Measurements from ENCODE around the gene CDK8.
"Not testable (repeated sequence)": the region's sequence is repeated elsewhere in the genome, so short reads cannot be mapped to it uniquely, and the experiment has no call there.

The CDK8 gene

DNA sequence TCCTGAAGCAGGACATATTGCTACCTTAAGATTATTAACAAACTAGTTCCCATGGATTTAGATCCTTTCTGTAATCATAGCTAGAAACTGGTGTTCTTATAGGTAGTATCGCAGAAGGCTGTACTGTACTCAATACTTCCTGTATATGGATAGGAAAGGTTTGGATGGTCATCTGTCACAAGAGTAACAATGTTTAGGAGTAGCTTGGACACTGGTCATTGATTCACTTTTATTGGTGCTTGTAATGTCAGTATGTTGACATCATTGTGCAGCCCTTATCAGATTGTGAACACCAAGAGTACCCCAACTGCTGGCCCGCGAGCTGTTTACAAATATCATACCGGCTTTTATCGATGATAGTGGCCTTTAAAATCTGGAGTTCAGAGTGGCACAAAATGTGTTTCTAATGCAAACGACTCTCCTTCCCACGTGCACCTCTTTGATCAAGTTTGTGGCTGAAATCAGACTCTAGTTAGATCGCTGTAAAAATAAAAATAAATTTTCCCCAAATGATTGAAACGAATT lies 605 bp upstream of the CDK8 start:
- no peak for DNase-seq (ENCODE audit: low read depth)

DNA sequence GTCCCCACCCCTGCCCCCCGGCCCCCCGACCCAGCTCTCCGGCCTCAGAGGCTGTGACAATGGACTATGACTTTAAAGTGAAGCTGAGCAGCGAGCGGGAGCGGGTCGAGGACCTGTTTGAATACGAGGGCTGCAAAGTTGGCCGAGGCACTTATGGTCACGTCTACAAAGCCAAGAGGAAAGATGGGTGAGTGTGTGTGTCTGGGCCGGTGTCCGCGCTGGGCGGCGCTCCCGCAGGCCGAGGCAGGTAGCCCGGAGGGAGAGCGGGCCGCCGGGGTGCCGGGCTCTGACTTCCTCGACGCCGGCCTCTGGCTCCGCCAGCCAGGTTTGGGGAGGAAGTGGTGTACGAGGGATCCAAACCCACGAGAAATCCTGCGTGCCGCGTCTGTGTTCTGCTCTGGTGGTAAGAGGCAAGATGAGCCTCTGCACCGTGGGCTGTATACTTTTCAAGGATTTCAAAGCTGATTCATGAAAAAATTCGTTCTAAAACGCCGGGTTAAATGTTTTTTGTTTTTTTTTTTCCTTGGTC lies 718 bp downstream of the CDK8 start:
- peak; percentile 24 for DNase-seq (ENCODE audit: low read depth)

DNA sequence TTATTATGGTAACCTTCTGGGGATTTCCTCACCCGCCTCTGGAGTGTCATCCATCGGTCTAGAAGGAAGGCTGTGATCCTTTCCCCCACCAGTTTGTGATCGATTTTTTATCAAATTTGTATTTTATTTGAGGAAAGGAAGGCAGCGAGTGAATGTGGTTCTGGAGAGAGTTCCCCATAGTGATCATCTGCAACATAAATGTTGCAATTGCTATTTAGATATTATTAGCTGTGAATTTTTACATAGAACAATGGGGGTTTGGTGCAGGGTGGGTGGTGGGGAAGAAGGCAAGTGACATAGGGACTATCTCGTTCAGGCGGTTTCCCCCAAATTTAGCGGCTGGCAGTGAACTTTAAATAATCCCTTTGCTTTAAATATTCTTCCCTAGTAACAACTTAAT lies 1.2 kb downstream of the CDK8 start:
- no peak for DNase-seq (ENCODE audit: low read depth)

DNA sequence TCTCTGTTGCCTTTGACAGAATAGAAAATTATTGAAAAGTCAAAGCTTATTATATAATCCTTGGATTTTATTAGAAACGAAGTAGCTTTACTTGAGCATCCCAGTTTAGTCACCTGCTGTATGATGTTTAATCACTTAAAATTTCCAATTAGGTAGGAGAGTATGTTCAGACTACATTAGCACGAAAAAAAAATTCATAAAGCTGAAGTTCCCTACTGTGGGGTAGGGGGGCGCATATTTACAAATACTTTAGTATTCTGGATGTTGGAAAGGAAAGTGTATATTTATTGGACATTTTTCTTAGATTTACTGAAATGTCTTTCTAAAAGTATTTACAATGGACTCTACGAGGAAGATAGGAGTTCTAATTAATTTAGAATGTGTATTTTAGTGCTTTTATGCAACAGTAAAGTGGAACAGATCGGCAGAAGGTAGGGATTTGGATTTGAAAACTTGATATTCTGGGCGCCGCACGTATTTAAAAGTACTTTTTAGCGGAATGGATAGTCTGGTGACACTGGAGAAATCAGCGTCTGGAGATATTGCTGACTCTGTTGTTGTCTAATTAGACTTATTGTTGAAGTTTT lies 1.9 kb downstream of the CDK8 start:
- no peak for DNase-seq (ENCODE audit: low read depth)

DNA sequence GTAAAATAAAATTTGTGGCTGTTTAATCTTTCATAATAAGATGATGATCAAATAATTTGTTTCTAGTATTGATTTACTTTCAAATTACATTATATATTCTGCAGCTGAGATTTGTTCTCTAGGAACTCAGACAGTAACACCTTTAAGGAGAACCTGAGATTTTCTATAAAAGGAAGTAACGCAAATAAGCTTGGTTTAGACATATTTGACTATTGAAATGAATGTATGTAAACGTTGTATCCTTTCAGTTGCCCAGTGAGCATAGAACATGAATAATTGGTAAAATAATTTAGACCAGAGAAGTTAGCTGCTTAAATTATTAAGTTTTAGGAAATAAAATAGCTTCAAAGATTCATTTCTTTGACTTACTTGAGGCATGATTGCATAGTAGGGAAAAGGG lies 3.1 kb downstream of the CDK8 start:
- DNase-seq (ENCODE audit: low read depth) = no peak

DNA sequence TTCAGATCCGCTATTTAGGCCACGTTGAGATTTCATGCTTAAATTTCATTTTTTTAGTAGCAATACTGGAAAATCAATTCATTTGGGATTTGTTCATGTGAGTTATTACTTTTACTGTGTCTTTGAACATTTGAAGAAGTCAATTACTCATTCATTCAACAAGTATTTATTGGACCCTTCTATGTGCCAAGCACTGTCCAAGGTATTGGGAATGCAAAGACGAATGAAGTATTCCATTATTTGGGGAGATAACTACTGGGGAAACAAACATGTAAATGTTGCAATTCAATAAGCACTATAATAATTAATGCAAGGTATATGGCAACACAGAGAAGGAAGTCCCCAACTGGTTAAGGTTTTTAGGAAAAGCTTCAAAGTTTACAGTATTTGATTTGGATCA lies 5.7 kb downstream of the CDK8 start:
- DNase-seq (ENCODE audit: low read depth) = no peak

DNA sequence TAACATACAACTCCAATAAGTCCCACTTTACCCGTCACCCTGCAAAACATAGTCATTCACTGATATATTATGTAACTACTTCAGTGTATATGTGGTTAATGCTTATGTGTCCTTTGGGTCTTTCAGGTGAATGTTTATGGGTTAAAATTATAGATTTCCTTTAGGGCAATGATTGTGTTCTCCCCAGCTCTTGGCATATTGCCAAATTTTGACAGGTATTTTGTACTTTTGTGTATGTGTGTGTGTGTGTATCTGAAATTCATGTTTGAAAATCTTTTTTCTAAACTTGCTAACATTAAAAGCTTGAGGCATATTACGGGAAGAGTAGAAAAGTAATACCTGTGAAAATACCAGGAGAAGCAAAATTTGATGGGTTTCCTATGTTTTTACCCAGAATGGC lies 8.2 kb downstream of the CDK8 start:
- no peak for DNase-seq (ENCODE audit: low read depth)

DNA sequence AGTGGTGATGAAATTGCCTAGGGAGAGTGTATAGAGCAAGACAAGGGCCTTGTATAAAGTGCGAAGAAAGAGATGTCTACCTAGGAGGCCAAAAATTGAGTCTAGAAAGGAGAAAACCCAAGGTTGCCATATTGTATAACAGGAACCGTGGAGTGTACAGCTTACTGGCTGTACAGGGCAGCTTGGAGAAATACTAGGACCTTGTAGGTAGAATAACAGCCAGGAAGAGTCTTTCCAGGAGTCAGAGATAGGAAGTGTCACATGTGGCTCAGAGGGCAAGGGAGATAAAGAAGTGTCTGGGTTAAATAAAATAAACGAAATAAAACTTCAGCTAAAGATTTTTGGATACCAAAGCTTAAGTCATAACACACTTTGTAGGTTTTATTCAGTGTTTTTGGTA lies 12.4 kb downstream of the CDK8 start:
- no peak for DNase-seq (ENCODE audit: low read depth)

DNA sequence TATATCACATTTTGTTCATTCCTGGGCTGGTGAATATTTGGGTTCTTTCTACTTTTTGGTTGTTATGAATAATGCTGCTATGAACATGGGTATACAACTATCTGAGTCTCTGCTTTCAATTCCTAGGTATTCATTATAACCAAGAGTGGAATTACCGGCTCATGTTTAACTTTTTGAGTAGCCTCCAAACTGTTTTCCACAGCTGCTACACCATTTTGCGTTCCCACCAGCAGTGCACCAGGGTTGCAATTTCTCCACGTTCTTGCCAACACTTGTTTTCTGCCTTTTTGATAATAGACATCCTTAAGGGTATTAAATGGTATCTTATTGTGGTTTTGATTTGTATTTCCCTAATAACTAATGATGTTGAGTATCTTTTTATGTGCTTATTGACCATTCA lies 16.8 kb downstream of the CDK8 start:
- DNase-seq (ENCODE audit: low read depth) = no peak

DNA sequence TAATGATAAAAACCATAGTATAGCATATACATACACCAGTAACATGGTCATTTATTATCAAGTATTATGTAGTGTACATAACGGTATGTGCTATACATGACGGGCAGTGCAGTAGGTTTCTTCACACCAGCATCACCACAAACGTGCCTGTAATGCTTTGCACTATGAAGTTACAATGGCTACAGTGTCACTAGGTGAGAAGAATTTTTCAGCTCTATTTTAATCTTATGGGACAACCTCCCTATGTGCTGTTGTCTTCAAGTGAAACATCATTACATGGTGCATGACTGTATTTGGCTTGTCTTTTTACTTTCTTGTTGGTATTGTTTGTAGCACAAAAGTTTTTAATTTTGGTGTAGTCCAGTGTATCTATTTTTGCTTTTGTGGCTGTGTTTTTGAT lies 18.7 kb downstream of the CDK8 start:
- DNase-seq (ENCODE audit: low read depth) = no peak

DNA sequence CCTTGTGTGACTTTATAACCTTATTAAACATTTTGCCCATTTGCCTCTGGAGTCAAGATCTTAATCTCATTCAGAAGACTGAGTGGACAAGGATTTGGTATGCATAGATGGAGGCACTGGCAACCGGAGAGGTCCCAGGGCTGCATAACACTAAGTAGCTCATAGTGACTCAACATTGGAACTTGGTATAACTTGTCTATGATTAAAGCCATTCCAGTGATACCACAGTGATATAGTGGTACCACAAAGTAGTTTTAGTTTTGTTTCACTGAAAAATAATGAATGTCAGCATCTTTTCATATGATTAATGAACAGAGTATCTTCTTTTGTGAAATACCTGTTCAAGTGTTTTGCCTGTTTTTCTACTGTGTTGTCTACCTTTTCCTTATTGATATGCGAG lies 26.4 kb downstream of the CDK8 start:
- no peak for DNase-seq (ENCODE audit: low read depth)

DNA sequence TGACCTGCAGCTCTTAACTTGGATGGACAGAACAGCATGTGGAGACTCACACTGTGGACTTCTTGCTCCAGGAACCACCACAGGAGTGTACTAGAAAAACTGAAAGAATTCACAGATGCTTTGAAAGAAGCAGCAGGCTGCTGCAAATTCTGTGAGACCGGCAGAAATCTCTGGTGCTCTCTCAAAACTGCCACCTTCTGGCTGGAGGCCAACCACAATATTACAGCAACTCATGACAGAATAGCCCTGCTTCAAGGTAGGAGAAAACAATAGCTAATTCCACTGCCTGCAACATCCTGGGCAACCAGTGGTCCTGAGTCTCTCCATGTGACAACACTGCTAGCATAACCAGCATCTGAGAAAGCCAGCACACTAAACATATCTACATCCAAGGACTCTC lies 26.9 kb downstream of the CDK8 start:
- no peak for DNase-seq (ENCODE audit: low read depth)

DNA sequence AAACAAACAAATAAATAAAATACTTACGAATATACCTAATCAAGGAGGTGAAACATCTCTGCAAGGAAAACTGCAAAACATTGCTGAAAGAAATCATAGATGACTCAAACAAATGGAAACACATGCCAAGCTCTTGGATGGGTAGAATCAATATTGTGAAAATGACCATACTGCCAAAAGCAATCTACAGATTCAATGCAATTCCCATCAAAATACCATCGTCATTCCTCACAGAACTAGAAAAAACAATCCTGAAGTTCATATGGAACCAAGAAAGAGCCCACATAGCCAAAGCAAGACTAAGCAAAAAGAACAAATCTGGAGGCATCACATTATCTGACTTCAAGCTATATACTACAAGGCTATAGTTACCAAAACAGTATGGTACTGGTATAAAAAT lies 32.0 kb downstream of the CDK8 start:
- not testable (repeated sequence) for DNase-seq (ENCODE audit: low read depth)

DNA sequence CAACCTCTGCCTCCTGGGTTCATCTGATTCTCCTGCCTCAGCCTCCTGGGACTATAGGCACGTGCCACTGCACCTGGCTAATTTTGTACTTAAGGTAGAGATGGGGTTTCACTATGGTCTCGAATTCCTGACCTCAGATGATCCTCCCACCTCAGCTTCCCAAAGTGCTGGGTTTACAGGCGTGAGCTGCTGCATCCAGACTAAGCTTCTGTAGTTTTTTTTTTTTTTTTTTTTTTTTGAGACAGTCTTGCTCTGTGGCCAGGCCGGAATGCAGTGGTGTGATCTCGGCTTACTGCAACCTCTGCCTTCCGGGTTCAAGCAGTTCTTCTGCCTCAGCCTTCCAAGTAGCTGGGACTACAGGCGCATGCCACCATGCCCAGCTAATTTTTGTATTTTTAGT lies 34.9 kb downstream of the CDK8 start:
- not testable (repeated sequence) for DNase-seq (ENCODE audit: low read depth)

DNA sequence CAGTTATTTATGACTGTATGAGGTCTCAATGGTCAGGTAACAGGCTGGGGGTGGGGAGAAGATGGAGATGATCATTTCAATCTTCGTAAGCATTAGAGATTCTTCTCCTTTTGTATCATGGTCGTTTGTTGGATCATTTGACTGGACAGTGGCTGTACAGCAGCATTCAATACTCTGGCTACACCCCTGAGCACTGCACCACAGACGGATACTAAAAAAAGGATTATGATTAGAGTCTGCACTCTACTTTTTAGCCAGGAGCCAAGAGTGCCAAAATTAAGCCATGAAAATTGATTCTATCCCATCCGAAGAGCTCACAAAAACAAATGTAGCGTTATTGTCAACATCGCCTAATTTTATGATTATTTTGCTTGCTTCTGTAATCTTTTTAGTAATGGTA lies 41.9 kb downstream of the CDK8 start:
- no peak for DNase-seq (ENCODE audit: low read depth)

DNA sequence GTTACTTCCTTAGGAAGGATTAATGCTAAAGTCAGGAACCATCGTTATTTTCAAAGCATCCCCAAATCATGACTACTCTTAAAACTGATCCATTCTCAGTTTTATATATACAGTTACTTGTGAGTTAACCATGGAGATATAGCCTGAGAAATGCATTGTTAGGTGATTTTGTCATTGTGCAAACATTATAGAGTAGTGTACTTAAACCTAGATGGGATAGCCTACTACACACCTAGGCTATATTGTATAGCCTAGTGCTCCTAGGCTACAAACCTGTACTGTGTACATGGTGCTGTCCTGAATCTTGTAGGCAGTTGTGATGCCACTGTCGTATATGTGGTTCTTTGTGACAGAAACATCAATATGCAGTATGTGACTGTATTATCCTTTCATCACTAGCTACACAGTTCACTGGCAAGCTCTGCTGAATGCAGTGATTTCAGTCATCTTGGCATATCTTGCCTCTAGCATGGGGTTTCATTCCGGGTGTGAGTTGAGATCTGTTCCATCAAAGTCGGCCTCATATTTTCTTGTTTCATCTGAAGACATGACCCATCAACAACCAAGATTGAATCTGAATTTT lies 45.3 kb downstream of the CDK8 start:
- DNase-seq (ENCODE audit: low read depth) = no peak

DNA sequence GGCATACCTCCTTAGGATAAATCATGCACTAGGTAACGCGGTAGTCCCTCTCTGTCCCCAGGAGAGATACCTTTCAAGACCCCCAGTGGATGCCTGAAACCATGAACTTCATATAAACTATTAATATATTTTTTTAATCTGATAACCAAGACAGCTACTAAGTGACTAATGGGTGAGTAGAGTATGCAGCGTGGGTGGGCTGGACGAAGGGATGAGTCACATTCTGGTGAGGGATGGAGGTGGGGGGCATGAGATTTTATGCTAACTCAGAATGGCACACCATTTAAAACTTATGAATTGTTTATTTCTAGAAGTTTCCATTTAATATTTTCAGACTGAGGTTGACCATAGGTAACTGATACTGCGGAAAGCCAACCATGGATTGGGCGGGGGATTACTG lies 46.2 kb downstream of the CDK8 start:
- DNase-seq (ENCODE audit: low read depth) = peak; percentile 3

DNA sequence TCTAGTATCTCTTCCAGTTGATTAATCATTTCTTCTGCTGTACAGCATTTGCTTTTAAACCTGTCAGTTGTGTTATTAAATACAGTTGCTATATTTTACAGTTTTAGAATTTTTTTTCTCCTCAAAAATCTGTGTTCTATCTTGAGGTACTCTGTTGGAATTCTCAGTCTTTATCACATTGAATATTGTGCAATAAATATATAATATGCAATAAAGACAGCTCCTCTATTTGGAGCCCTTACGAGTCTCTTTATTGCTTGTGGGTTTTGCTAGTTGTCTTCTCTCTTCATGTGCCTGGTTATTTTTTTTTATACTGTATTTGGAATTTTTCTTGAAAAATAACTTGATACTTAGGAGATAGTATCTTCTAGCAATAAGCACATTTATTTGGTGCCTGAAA lies 51.7 kb downstream of the CDK8 start:
- DNase-seq (ENCODE audit: low read depth) = no peak

DNA sequence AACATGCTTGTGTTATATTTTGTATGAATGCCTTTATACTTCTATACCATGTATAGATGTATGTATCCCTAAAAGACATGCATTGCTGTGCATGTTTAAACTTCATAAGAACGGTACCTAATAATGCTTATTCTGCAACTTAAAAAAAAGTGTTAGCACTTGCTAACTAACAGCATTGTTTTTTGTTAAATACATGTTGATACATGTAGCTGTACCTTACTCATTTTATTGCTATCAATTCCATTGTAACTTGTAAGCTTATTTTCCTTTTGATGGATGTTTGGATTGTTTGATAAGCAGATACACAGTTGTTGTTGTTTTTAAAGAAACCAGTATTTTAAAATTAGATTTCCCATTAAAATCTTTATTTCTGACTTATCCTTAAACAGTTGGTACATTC lies 53.8 kb downstream of the CDK8 start:
- DNase-seq (ENCODE audit: low read depth) = no peak

DNA sequence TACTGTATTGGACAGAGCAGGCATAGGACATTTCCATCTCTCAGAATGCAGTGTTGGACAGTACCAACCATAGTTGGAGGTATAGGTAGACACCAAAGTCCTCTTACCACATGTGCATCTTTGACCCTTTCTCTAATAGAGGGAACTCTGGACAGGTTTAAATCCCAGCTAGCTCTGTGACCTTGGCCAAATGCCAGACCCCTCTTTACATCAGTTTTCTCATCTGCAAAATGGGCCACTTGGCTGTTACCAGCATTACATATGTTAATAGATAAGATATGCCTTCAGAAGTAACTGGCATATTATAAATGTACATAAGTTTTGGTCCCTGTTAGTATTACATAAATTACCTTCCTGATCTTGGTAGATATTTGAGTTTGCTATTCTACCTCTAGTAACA lies 54.3 kb downstream of the CDK8 start:
- no peak for DNase-seq (ENCODE audit: low read depth)

DNA sequence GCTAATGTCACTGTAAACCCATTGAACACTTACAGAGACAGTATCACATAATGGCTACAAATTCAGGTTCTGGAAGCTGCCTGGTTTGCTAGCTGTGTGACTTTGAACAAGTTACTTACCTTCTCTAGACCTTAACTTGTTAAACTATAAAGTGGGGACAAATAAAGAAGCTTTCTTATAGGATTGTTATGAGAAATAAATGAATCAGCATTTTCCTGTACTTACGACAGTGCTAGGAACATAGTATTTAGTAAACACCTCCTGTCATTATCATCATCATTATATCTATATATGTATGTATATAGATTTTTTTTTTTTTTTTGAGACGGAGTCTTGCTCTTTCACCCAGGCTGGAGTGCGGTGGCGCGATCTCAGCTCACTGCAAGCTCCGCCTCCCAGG lies 54.9 kb downstream of the CDK8 start:
- no peak for DNase-seq (ENCODE audit: low read depth)

DNA sequence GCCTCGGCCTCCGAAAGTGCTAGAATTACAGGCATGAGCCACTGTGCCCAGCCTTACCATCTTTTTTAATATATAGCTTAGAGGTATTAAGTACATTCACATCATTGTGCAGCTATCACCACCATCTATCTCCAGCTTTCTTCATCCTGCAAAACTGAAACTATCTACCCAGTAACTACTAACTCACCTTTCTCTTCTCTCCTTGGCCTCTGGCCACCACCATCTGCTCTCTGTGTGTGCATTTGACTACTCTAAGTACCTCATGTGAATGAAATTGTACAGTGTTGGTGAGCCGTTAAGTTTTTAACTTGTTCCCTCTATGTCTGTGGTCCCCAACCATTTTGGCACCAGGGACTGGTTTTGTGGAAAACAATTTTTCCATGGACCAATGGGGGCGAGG lies 56.1 kb downstream of the CDK8 start:
- DNase-seq (ENCODE audit: low read depth) = no peak

DNA sequence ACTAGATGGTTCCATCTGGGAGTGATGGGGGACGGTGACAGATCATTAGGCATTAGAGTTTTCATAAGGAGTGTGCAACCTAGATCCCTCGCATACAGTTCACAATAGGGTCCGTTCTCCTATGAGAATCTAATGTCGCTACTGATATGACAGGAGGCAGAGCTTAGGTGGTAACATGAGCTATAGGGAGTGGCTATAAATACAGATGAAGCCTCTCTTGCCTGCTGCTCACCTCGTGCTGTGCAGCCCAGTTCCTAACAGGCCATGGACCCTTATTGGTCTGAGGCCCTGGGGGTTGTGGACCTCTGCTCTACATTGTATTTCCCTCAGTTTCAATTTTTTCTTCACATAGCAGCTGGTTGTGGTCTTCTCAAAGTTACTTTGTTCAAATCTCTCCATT lies 56.5 kb downstream of the CDK8 start:
- no peak for DNase-seq (ENCODE audit: low read depth)

DNA sequence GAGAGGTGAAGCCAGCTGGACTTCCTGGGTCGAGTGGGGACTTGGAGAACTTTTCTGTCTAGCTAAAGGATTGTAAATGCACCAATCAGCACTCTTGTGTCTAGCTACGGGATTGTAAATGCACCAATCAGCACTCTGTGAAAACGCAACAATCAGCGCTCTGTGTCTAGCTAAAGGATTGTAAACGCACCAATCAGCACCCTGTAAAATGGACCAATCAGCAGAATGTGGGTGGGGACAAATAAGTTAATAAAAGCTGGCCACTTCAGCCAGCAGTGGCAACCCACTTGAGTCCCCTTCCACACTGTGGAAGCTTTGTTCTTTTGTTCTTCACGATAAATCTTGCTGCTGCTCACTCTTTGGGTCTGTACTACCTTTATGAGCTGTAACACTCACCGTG lies 58.1 kb downstream of the CDK8 start:
- not testable (repeated sequence) for DNase-seq (ENCODE audit: low read depth)

Data from activated T-cell treated with anti-CD3 and anti-CD28 coated beads for 24 hours (primary cell).